Bone marrow (tissue), 2 donors: ENCODE measurements around the gene GOLM1.
"Not testable (repeated sequence)": the region's sequence is repeated elsewhere in the genome, so short reads cannot be mapped to it uniquely, and the experiment has no call there.

ENCODE experiments used
- DNase-seq, 2 donors: peaks; one replicate each; lab custom pipeline; 2025; lab: John Stamatoyannopoulos, UW

Gene GOLM1

DNA sequence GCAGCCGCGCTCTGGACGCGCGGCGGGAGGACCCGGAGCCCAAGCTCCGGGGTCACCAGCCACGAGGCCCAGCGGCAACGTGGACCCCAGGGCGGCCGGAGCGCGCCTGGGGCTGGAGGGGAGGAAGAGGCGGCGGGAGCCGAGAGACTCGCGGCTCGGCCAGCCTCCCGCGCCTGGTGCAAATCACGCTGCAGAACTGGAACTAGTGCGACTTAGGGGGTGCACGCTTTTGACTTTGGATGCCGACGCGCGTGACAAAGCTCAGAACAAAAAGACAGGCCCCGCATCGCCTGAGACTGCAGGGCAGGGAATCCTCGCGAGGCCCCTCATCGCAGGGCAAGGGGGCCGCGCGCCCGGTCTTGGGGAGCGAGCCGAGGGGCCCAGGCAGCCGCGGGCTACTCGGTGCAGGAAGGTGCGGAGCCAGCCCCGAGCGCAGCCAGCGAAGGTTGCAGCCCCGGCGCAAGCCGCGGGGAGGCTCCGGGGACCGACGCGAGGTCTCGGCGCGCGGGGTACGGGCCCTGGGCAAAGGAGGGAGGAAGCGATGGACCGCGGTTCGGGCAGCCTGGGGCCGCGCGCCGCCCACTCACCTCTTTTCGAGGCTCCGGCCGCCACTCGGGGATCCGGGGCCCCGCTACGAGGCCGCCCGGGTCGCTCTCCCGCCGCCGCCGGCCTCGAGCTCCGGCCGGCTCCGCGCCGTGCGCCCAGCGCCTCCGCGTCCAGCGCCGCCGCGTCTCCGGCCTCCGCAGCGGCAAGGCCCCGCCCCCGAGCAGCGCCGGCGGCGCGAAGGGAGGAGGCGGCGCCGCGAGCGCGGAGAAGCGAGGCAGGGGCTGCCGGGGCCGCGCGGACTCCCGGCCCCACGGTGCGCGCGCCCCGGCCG is at the start of gene GOLM1:
Gene GOLM1, minus strand, starts transcription at position 735 of the 877 bp plus-strand sequence. CDS start 20,238 bp downstream, outside the sequence.
- peak in 1 of 2 donors; percentile 55 for DNase-seq

DNA sequence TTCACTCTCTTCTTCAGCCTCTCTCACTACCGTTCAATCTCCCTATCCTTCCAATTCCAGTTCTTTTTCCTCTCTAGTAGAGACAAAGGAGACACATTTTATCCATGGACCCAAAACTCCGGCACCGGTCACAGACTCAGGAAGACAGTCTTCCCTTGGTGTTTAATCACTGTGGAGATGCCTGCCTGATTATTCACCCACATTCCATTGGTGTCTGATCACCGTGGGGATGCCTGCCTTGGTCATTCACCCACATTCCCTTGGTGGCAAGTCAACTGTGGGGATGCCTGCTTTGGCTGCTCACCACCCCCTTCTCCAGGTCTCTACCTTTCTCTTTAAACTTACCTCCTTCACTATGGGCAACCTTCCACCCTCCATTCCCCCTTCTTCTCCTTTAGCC is 47.3 kb upstream of the GOLM1 start:
- not testable (repeated sequence) for DNase-seq

DNA sequence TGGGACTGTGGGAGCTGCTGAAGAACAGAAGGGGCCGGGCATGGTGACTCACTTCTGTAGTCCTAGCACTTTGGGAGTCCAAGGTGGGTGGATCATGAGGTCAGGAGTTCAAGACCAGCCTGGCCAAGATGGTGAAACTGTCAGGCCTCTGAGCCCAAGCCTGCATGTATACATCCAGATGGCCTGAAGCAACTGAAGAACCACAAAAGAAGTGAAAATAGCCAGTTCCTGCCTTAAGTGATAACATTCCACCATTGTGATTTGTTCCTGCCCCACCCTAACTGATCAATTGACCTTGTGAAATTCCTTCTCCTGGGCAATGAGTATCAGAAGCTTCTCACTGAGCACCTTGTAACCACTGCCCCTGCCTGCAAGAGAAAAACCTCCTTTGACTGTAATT is 46.6 kb upstream of the GOLM1 start:
- DNase-seq: not testable (repeated sequence)

DNA sequence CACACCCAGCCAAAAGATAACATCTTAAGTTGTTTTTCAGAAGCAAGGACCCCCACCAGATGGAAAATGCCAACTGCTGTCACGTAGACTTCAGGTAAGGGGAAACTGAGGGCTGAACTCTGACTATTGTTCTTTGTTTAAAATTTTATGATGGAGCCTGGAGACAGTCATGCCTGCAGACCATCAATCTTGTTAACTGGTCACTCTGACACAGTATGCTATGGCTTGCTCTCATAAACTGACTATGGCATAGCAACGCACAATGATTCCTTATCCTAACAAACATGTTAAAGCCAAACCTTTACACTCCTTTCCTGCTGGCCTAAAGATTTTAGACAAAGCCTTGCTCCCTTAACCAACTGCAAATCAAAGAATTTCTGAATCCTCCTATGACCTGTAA is 43.6 kb upstream of the GOLM1 start:
- no peak for DNase-seq

DNA sequence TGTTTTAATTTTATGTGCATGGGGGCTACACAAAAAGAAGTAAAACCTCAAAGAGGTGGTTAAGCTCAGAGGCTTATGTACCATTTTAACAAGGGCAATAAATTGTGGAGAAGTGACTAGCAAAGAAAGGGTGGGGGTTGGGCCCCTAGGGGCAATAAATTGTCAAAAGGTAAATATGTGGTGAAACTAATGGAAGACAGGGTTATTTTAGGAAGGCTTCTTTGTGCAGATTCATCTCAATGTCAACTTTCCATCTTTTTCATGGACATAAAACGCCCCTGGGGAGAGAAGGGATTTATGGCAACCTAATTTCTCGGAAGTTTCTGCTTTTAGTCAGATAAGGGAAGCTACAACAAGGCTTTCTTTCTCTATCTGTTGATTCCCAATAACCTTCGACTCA is 42.5 kb upstream of the GOLM1 start:
- no peak for DNase-seq

GRCh38 chr9:86135371-86135770 is 36.0 kb upstream of the GOLM1 start:
- DNase-seq: no peak

GRCh38 chr9:86134361-86134760 is 35.0 kb upstream of the GOLM1 start:
- no peak for DNase-seq

- no peak for DNase-seq
Observed at GRCh38 chr9:86128235-86128822, 29.0 kb upstream of the GOLM1 start.

DNA sequence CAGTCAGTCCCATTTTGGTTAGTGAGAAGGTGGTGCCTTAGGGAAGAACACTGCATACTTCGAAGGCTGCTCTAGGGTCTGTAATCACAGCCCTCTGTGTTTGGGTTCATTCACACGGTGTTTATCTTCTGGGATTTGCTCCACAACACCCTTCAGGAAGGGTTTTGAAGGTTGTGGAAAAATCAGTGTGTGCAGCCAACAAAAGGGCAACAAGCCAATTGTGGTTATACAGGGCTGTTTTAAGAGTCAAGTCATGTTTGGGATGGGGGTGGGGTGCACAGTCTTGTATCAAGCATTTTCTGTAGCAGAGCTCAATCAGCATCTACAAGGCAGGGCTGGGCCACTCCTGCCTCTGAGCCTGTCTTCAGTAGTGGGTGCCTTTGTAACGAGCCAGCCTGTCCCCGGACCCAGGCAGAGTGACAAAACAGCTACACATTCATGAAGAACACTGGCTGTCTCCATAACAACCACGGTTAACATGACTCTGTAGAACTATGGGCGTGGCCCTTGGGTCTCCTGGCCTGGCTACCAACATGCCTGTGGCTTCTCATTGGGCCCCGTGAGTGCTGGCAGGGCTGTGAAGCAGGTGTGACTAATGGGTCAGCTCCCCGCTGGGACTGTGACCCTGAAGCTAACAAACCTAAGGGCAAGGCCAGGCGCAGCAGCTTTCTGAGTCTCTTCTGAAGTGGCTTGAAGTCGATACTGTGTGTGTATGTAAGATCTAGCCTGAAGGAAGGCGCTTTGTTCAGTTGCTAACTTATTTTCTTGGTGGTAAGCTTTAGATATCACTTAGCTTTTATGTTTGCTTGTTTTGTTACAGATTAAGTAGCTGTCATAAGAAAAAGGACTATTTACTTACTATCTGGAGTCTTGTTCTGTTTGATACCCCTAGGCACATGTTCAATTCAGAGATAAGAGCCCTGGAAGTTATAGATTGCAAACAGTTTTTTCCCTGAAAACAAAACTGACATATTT is 27.9 kb upstream of the GOLM1 start:
- DNase-seq: no peak

DNA sequence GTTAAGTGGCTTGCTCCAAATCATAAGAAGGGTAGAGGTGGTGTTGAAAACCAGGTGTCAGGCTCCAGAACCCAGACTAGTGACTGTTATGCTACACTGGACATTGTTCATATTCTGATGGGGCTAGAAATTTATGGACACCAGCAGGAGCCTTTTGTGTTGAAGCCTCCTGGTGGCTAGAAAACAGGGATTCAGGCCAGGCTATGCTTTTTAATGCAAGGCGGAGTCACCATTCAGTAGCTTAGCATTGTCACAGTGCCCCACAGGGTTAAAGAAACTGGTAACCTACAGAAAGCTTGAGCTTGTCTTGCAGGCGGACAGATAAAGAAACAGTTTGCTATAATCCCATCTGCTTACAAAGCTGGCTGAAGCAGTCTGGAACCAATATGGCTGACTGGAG is 23.0 kb upstream of the GOLM1 start:
- DNase-seq: no peak

DNA sequence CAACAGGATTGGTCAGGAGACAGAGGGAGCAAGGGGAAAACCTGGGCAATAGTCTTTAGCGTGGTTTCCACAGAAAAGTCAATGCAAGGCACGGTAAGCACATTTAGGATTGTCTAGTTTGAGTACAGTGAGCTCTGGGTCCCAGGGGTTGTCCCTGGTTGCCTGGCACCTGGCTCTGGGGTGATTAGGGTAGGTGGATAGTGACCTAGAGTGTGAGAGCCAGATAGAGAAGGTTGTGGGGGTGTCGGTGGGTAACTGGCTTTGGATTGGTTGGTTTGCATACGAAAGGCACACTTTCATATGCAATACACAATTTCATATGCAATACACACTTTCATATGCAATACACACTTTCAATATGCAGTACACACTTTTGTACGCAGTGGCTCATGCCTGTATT is 20.1 kb upstream of the GOLM1 start:
- DNase-seq: no peak

DNA sequence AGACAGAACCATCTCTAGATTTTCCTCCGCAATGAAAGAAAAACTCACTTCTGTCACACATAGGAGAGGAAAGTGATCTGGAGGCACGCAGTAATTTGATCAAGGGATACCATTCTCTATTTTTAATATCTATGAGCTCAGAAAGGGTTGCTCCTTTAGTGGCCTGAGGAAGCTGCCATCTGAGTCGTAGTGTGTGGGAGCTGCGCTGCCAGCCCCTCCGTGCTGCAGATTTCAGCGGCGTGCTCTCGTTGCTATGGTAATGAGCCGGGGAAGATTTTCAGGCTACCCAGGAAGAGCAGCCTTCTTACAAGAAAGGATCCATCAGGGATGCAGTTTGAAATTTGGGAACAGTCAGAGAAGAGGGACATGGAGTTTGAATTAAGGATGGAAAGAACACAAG is 17.1 kb upstream of the GOLM1 start:
- no peak for DNase-seq

GRCh38 chr9:86115886-86116285 is 16.5 kb upstream of the GOLM1 start:
- DNase-seq: no peak

- DNase-seq: no peak
Observed at GRCh38 chr9:86112057-86112456, 12.7 kb upstream of the GOLM1 start.

DNA sequence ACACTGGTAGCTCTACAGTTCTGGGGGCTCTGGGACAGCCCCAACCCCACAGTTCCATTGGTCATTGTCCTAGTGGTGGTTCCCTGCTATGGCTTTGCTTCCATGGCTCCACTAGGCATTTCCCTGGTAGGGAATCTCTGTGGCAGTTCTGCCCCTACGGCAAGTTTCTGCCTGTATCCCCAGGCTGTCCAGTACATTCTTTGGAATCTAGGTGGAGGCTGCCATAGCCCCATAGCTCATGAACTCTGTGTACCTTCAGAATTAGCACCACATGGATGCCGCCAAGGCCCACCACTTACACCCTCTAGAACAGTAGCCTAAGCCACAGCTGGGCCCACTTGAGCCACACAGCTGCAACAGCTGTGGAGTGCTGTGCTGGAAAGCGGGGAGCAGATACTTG is 3.3 kb upstream of the GOLM1 start:
- no peak for DNase-seq

- peak in 1 of 2 donors; percentile 38 for DNase-seq
Observed at GRCh38 chr9:86099701-86100364, 475 bp upstream of the GOLM1 start.

DNA sequence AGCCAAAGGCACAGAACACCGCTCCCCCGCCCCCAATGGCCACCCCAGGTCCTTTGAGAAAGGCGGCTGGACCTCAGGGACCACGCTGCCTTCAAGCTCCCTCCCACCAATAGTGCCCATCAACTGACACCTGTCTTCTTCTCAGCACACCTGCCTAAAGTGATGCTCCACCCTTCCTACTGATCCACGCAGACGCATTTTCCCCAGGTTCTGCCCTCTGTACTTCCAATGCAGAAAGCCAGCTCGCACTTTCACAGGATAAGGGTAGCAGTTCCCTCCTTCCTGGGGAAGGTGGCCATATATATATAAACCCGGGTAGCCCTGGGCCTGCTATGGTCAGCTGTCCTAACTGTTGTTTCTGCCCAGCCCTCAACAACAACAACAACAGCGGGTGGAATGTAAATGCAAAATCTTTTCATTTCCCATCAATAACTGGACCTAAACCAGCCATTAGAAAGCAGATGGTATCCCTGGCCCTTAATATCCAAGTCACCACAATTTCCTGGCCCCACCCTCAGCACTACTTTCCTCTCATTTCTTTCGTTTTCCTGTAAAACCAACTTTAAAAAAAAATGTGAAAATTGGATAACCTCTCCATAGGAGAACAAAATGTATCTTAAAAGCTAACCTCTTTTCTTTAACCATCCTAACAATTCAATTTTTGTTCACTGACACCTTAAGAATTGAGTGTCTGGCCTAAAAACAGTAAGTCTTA is 1.7 kb downstream of the GOLM1 start:
- DNase-seq: no peak

DNA sequence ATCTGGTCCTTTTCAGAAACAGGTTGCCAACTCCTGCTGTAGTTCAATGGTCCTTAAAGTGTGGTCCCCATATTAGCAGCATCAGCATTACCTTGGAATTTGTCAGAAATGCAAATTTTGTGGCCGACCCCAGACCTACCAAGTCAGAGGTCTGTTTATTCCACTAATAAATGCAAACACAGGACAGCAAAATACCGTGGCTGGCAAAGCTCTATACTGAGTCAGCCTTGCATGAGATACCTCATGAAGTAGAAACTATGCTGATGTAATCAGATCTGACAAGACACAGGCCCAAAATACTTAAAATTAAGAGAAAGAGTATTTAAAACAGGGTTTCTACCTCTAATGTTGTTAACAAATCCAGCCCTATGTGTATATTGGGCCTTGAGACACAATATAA is 3.0 kb downstream of the GOLM1 start:
- DNase-seq: no peak

- DNase-seq: no peak
Observed at GRCh38 chr9:86093788-86094555, 5.4 kb downstream of the GOLM1 start.

DNA sequence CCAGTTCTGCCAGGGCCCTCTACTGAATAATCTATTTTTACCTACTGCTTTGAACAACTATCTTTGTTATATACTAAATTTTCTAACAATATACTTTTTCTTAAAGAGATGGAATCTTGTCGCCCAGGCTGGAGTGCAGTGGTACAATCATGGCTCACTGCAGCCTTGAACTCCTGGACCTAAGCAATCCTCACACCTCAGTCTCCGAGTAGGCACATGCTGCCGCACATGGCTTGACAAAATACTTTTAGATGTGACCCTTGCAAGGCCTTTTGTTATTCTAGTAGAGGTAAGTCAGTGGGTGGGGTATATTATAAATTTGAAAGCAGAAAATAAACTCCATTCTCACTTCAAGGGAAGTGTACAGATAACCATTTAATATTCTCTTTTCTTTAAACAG is 7.9 kb downstream of the GOLM1 start:
- no peak for DNase-seq
